HK-2 (cell line): ENCODE results near the gene EYS.
A peak's percentile ranks its signal among the peaks of the same experiment; 100 is the strongest.

ENCODE experiments used
- DNase-seq: peaks from one replicate; pipeline ENCODE4 v3.0.0-alpha.2; 2018; ENCODE audit not compliant: unreplicated experiment

Gene EYS

DNA sequence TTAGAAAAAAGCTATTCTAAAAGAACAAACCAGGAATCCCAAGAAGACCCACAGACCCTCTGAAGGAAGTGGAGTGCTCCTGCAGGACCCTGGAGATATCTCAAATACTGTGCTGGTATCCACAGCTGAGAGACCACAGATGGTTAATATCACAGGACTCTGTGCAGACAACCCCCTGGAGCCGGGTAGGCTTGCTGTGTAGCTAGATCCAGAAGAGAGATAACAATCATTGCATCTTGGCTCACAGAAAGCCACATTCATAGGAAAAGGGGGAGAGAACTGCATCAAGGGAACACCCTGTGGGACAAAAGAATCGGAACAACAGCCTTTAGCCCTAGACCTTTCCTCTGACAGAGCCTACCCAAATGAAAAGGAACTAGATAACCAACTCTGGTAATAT, 1381.9 kb downstream of the EYS start:
- no peak for DNase-seq

DNA sequence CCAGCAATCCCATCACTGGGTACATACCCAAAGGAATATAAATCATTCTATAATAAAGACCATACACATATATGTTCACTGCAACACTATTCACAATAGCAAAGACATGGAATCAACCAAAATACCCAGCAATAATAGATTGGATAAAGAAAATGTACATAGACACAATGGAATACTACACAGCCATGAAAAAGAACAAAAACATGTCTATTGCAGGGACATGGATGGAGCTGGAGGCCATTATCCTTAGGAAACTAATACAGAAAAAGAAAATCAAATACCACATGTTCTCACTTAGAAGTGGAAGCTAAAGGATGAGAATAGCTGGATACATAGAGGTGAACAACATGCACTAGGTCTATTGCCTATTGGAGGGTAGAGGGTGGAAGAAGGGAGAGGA, 1396.8 kb downstream of the EYS start:
- DNase-seq, result no peak

DNA sequence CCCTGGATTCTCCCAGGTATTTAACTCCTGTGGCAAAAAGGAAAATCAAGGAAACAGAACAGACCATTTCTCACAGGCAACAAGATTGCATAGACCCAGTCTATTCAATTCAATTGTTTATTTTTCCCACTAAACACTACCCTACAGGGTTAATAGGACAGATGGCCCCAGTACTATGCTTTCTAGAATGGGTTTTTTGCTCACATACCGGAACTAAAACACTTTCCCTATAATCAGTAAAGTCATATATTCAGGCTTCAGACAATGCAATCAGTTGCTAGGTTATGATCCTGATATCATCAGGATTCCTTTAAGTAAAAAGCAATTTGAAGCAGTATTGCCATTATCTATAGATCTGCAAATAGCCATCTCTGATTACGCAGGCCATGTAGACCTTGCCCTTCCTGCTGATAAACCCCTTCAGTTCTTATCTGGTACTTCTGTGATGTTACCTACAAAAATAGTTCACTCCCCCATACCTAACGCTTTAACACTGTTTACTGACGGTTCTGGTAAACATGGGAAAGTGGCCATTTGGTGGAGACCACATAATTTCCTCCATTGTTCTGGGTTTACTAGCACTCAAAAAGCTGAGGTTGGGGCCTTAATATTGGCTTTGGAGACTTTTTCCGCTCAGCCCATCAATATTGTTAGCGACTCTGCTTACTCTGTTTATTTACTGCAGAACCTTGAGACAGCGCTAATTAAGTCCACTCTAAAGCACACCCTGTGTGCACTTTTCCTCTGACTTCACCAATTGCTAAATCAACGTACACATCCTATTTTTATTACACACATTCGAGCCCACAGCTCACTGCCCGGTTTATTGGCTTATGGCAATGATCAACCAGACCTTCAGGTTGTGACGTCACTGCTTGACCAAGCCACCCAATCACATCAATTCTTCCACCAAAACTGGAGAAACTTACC, 1405.5 kb downstream of the EYS start:
- DNase-seq, result no peak

DNA sequence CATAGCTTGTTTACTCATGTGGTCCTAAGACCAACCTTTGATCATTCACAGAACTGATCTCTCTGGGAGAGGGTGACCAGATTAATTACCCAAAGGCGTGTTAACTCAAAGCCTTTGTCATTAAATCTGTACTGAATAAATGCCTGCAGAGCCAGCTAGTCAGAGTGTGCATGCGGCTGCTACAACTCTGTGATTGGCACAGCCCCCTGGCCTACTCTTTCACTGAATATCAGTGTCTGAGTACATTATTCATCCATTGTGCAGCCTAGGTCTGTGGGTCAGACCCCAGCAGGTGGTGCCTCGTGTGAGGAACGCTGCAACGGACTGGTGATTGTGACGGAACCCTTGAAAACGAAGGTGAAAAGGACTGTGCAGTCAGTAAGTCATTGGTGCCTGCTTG, 1407.8 kb downstream of the EYS start:
- DNase-seq, result no peak

DNA sequence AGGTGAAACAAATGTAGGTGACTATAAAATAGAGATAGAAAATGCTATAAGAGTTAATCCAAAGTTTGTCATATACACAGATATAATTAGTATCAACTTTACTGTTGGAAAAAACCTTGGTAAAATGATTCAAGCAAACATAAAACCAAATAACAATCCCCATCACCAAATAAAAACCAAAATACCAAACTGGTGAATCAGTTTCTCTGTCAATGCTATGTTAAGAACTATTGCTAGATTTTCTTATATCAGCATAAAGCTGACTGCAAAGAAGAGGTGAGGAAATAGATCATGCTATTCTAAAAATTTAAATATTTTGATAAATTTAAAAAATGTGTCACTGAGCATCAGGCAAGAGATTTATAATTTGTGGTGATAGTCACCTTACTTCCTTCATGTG, 1413.0 kb downstream of the EYS start:
- no peak for DNase-seq

DNA sequence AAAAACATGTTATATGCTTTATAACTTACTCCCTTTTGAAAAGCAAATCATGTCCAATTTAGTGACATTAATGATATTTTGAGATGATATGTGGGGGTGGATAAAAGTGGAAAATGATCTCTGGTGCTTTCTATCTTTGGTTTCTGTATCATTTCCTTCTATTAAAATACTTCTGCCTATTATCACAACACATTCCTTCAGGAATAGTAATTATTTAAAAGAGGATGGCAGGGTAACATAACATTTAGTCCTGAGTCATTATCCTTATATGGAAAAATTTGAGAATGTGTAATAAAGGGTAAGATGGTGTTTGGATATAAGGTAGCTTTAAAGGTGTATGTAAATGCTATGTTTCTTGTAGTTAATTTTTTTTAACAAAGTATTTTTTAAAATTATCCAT, 1413.7 kb downstream of the EYS start:
- no peak for DNase-seq

DNA sequence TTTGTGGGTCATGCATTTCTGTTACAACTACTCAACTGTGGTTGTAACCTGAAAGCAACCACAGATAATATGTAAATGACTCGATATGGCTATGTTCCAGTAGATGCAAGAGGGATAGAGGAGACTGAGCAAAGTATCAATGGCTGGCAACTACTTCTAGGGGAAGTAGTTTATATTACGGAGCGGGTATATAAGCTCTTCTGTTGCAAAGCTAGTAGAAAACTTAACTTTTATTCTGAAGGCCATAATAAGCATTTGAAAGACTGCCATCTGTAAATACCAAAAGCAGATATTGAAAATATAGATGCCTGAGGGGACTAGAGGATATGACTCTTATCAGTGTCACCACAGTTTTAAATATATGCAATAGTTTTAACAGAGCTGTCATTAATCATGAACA, 1416.2 kb downstream of the EYS start:
- no peak for DNase-seq

DNA sequence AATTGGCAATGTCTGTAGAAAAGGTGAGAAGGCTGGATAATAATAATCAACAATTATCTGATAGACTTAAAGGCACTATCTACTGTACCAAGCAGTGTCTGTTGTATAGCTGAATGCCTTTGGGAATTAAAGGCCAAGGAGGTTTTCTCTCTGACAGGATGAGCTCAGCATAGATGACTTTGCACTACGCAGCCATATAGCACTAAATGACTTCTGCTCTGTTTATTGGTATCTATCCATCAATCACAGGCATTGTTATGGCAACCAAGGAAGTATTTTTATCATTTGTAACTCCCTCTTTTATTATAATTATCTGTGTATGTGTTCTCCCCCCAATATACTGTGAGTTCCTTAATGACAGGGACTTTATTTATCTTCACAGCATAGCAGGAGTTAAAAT, 1417.1 kb downstream of the EYS start:
- no peak for DNase-seq

DNA sequence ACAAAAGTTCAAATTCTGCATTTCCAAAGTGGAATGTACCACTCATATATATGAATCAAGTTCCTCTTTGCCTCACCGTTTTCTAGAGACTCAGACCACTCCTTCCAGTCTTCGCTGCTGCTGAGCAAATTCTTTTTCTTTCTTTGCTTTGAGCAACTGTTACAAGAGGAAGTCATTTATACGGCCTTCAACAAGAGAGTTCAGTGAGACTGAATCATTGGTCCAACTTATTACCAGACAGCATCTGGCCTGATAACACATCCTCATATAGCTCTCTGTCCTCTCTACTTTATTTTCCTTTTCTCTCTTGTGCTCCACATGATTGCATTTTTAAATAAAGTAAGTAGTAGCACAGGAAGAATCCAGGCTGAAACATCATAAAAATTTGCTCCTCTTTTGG, 1418.7 kb downstream of the EYS start:
- DNase-seq, result no peak

DNA sequence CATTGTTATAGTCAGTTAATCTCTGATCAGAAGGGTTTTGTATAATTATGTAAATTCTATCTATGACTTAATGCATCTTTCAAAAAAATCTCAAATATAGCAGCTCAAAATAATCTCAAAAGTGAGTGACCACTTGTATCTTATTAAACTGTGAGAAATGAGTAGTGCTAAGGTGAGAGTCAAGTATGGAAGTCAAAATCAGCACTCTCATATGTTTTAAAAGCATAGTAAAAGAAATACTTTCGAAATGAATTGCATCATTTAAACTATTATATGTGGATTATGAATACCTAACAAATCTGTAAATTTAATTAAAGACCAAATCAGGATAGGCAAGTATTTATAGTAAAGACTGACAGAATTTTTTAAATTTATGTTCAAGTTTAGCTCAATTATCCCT, 1425.9 kb downstream of the EYS start:
- DNase-seq, result no peak

DNA sequence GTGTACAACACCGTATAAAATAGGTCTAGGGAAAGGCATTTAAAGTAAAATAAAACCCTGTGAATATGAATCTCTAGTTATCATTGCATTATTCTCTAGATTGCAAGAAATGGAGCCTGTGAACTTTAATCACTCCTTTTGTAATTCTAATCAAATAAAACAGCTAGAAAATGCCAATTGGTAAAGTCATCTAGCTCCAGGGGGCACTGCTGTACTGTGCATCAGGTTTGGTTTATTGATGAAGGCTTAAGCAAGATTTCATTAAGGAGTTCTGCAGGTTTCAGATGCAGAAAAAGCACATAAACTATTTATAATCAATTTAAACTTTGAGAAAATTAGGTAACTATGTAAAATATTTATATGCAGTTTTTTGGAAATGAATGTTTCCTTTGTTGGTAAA, 1426.5 kb downstream of the EYS start:
- peak; percentile 5 for DNase-seq

DNA sequence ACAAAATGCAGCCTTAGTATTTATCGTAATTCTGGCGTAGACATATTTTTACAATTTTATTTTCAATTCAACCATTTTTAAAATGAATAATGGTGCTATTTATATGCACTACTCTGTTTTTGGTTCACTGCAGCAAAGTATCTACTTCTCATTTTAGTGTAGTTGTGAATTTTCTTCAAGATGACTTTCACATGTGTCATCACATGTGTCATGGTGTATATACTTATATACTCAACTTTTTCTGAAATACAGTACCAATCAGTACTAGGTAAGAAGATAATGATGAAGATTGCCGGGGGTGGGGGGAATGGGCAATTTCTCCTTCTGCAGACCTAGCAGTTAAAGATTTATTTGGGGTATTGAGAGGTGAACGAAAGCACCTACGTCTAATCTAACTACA, 1436.9 kb downstream of the EYS start:
- DNase-seq, result no peak

DNA sequence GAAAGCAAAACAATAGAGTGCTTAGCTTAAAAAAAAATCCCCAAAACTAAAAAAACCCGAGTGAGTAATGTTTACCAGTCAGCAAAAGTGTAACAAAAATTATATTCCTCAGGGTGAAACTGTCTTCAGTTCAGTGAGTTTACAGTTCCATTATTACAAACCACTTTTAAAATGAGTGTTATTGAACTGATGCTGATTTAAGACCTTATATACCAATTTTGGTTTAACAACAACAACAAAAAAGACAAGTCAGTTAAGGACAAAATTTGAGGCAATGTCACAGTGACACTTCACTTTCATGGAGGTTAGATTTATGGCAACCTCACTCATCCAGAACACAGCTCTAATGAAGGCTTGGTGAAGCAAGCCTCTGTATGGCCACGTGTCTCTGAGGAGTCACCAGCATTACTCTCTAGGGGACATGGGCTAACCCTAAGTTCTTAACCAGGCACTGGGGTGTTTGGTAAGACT, 1440.6 kb downstream of the EYS start:
- no peak for DNase-seq

DNA sequence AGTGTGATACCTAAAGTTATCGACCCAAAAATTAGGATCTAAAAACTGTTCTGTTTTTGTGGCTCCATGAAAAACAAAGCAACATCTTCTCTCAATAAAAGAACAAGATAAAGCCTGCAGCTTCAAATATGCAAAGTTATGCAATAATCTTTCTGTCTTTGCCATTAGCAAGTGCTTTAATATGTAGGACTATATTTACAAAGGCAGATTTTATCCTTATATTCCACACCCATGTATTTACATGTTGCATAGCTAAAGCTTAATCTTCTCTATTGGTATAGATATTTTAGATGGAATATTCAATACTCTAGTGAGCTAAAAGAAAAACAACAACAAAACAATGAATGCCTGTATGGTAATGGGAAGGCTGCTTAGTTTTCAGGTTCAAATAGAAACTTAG, 1443.2 kb downstream of the EYS start:
- DNase-seq, result no peak

DNA sequence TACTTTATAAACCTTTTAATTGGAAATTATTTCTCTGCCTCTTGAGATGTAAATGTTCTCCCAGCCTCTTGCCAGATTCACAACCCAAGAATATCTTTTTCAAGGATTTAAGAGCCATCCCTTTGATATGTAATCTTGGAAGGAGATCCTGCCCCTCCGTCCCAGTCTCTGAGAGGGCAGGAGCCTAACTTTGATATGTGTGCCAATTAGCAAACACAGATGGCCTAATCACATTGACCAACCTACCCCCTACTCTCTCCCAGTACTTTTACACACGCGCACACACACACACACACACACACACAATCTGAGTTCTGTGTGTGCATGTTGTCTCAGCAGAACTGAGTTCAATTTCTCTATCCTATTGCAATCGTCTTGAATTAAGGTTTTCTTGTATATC, 1447.7 kb downstream of the EYS start:
- no peak for DNase-seq

DNA sequence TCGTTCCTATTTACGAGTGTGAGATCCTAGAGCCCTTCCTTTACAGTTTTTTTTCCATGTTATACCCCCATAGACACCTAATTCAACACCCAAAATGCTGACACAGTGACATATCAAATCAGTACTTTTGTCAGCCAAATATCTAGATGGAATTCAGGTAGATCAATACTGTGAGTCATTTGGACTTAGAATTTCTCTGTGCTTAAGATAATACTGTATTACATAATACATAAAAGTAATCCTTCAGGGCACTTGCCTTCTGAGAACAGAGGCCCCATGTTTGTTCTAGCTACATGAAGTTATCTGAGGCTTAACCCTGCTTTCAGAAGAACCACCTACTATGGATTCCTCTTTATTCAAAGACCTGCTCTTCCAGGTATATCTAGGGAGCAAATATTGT, 1448.3 kb downstream of the EYS start:
- DNase-seq, result no peak

DNA sequence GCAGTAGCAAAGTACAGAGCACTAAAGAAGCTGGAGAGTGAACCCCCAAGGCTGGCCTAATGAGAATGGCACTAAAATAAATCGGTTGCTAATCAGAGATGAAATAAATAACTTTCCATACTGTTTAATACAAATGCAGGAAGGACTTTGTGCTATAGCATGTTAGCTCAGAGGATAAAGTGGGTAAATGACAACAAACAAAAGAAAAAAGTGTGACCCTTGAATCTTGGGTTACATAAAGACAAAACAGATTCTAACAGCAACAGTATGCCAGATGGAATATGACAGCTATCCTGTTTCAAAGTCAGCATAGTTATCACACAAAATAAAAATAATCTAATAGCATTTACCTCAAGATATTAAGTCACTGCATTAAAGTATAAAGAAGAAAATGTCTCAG, 1448.7 kb downstream of the EYS start:
- no peak for DNase-seq

DNA sequence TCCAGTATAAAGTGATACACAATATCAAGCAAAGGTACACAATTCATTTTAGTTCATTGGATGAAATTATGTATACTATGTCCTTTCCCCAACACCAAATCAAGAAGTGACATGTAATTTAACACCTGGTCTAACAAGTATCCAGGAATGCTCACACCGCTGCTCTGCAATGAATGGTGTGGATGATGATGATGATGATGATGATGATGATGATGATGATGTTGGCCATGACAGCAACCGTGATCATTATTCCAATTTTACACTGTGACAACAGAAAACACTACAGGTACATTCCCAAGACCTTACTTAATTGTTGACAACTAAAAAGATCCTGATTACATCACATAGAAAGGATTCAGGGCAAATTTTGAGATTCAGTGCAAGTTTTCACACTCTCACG, 1449.4 kb downstream of the EYS start:
- no peak for DNase-seq

DNA sequence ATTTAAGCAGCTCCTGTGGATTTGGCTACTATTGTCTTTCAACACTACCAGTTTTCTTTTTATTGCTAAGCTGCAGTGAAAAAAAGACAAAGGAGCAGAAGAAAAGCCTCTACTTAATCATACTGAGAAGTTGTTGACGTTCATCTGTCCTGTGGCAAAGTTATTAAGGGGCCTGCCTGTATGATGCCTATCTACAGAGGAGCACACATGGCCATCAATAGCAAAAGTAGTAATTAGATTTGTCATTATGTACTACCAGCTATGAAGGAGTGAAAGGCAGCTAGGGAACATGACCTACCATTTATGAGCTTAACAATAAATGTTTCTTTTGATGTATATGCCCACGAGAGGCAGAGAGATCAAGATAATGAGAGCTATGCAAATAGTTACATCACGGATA, 1450.5 kb downstream of the EYS start:
- DNase-seq, result no peak

DNA sequence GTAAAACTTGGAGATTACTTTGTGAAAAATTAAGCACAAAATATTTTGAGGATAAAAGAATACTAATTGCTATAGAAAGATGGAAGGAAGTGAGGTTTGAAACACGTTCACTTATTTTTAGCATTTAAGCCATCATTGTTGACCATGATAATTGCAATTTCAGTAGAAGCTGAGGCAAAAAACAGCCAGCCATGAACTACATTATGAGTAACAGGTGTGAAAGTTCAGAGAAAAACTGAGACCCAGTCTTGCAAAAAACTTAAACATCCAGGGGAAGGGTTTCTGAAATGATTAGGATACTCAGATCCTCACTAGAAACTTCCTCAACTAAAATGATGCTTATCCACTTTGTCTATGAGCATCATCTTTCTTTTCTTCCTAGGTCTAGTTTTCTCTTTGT, 1452.0 kb downstream of the EYS start:
- no peak for DNase-seq

DNA sequence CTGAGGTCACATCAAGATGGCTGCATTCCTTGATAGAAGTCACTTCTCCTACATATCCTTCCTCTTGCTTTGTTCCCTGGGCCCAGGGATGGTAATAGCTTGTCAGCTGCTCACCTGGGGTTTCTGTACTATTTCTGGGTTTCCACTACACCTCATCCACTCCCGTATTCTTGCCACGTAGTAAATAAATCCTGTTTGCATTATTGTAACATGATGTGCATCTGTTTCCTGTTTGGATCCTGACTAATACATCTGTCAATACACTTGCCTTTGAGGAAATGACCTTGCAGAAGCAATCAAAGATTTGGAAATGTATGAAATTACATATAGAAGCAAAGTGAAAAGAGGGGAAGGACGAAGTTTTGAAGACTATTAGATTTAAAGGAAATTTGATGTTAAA, 1452.5 kb downstream of the EYS start:
- DNase-seq, result no peak

DNA sequence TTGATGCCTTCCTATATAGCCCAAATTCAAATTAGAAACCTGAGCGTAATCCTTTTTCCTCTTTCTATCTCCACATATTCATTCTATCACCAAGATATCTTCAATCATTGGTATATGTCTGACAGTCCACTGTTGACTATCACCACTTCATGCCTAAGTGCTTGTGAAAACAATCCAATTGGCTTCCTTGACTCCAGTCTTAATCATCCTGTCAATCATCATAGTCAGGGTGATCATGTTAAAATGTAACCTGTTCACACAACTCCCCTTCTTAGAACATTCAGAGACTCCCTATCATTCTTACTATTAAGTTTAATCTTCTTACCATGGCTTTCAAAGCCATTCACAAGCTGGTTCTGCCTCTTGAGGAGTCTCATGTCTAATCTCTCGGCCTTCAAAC, 1454.8 kb downstream of the EYS start:
- DNase-seq, result no peak

DNA sequence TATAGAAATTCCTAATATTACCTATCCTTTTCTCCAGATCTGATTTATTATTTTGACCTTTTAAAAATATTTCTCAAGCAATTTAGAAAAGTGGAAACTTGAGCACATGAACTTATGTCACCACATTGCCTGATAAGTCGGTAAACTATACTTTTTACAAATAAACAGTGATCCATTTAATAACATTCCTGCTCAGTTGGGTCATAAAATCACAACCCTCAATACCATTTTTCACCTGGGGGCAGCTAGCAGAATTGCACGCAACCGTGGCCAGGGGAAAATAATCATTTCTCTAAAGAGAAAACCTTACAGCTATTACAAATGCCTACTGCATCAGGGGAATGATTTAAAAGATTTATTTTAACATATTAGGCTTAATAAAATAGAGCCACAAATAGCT, 1456.9 kb downstream of the EYS start:
- DNase-seq, result no peak

DNA sequence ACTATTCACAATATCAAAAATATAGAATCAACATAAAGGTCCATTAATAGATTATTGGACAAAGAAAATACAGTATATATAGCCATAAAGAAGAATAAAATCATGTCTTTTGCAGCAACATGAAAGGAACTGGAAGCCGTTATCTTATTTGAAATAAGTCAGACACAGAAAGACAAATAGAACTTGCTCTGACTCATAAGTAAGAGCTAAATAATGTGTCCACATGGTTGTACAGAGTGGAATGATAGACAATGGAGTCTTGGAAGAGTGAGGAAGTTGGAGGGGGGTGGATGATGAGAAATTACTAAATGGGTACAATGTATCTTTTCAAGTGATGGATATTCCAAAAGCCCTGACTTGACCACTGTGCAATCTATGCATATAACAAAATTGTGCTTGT, 1457.9 kb downstream of the EYS start:
- no peak for DNase-seq
